Renal cortex interstitium (tissue), 11 donors: ENCODE measurements around the gene C1QTNF6. TPM values are rescaled to one million over a fixed set of nuclear protein-coding genes. Genes with fewer than 3 reads are reported as not detected.
"Not testable (repeated sequence)": the region's sequence is repeated elsewhere in the genome, so short reads cannot be mapped to it uniquely, and the experiment has no call there.

Source experiments
- DNase-seq, 11 donors: peaks; one replicate each; pipeline ENCODE4 v3.0.0-alpha.2; 2013; ENCODE audit warnings: low read depth in 9 of 11, low spot score in 4 of 11; ENCODE audit errors: extremely low read depth in 1 of 11
- polyA plus RNA-seq, 3 donors: library from polyadenylated mRNA; unstranded; fragments of 120-200 nt; gene quantifications; one replicate each; pipeline ENCODE4 v1.2.1, GENCODE V29; 2013; ENCODE audit not compliant: insufficient read length in 3 of 3

Gene C1QTNF6
- polyA plus RNA-seq, 3 donors, result 26.1 to 37.9 (median 34.8) TPM

GRCh38 chr22:37211866-37212173 is 23.8 kb upstream of the C1QTNF6 start:
- DNase-seq, result no peak

GRCh38 chr22:37211075-37211865 is 23.2 kb upstream of the C1QTNF6 start:
- DNase-seq, result no peak

- DNase-seq, result no peak
These were observed 22.2 kb upstream of the C1QTNF6 start for GRCh38 chr22:37210041-37210803.

GRCh38 chr22:37209140-37209845 is 21.2 kb upstream of the C1QTNF6 start:
- no peak for DNase-seq

GRCh38 chr22:37208401-37209139 is 20.5 kb upstream of the C1QTNF6 start:
- no peak for DNase-seq

- no peak for DNase-seq
These were observed 19.9 kb upstream of the C1QTNF6 start for GRCh38 chr22:37207981-37208380.

- no peak for DNase-seq
These were observed 19.1 kb upstream of the C1QTNF6 start for GRCh38 chr22:37206841-37207821.

- no peak for DNase-seq
These were observed 18.2 kb upstream of the C1QTNF6 start for GRCh38 chr22:37206118-37206840.

- no peak for DNase-seq
These were observed 17.0 kb upstream of the C1QTNF6 start for GRCh38 chr22:37205046-37205445.

- DNase-seq, result no peak
These were observed 16.1 kb upstream of the C1QTNF6 start for GRCh38 chr22:37204045-37204655.

- no peak for DNase-seq
These were observed 15.5 kb upstream of the C1QTNF6 start for GRCh38 chr22:37203354-37204044.

GRCh38 chr22:37202716-37203115 is 14.7 kb upstream of the C1QTNF6 start:
- no peak for DNase-seq

- DNase-seq, result no peak
These were observed 14.0 kb upstream of the C1QTNF6 start for GRCh38 chr22:37202001-37202555.

GRCh38 chr22:37201443-37201820 is 13.4 kb upstream of the C1QTNF6 start:
- DNase-seq, result not testable (repeated sequence)

GRCh38 chr22:37199760-37200108 is 11.7 kb upstream of the C1QTNF6 start:
- DNase-seq, result no peak

- peak; percentile 94 to 99 (median 98) for DNase-seq
These were observed 11.2 kb upstream of the C1QTNF6 start for GRCh38 chr22:37199103-37199759.
